Measurements from ENCODE around the gene SCIMP.
"Not testable (repeated sequence)": the region's sequence is repeated elsewhere in the genome, so short reads cannot be mapped to it uniquely, and the experiment has no call there.

The SCIMP gene

DNA sequence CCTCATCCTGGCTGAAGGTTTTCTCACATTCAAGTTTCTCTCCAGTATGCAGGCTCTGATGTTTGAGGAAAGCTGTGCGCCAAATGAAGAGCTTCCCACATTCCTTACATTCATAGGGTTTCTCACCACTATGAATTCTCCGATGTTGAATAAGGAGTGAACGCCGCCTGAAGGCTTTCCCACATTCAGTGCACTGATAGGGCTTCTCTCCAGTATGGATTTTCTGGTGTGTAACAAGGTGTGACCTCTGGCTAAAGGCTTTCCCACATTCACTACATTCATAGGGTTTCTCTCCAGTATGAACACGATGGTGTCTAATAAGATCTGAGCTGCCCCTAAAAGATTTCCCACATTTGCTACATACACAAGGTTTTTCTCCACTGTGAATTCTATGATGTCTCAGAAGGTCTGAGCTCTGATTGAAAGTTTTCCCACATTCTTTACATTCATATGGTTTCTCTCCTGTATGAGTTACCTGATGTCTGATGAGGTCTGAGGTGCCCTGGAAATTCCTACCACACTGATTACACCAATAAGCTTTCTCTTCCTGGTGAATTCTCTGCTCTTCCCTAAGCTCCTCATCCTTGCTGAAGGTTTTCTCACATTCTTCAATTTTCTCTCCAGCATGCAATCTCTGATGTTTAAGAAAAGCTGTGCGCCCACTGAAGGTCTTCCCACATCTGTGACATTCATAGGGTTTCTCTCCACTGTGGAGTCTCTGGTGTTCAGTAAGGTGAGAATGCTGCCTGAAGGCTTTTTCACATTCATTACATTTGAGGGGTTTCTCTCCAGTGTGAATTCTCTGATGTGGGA, 51.9 kb downstream of the SCIMP start:
- DNase-seq: no peak

DNA sequence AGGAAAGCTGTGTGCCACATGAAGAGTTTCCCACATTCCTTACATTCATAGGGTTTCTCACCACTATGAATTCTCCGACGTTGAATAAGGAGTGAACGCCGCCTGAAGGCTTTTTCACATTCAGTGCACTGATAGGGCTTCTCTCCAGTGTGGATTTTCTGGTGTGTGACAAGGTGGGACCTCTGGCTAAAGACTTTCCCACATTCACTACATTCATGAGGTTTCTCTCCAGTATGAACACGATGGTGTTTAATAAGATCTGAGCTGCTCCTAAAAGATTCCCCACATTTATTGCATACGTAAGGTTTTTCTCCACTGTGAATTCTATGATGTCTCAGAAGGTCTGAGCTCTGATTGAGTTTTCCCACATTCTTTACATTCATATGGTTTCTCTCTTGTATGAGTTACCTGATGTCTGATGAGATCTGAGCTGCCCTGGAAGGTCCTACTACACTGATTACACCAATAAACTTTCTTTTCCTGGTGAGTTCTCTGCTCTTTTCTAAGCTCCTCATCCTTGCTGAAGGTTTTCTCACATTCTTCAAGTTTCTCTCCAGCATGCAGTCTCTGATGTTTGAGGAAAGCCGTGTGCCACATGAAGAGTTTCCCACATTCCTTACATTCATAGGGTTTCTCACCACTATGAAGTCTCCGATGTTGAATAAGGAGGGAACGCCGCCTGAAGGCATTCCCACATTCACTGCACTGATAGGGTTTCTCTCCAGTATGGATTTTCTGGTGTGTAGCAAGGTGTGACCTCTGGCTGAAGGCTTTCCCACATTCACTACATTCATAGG, 53.0 kb downstream of the SCIMP start:
- DNase-seq: no peak

DNA sequence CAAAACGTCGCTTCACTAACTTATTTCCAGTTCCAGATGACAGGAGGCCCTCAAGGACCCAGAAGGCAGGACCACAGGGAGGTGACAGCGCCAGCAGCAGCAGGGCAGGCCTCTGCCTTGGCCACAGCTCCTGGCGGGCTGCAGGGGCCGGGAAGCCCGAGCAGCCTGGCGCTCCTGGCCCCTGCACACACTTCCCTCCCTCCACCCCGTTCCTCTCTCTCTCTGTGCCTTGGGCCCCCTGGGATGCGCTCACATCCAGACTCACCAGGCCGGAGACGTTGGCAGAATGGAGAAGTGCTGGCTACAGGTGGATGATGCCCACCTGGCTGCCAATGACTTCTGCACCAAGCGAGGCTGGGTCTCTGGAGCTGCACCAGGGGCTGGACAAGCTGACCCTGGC, 55.7 kb downstream of the SCIMP start:
- no peak for DNase-seq

DNA sequence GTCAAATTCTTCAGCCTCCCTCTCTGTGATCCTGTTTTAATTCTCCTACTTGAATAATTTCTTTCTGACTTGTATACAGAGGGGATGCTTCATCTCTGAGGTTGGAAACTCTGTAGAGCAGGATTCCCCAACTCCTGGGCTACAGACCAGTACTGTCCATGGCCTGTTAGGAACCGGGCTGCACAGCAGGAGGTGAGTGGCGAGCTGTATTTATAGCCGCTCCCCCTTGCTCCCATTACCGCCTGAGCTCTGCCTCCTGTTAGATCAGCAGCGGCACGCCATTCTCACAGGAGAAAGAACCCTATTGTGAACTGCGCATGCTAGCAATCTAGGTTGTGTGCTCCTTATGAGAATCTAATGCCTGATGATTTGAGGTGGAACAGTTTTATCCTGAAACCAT, 59.6 kb downstream of the SCIMP start:
- DNase-seq: not testable (repeated sequence)

DNA sequence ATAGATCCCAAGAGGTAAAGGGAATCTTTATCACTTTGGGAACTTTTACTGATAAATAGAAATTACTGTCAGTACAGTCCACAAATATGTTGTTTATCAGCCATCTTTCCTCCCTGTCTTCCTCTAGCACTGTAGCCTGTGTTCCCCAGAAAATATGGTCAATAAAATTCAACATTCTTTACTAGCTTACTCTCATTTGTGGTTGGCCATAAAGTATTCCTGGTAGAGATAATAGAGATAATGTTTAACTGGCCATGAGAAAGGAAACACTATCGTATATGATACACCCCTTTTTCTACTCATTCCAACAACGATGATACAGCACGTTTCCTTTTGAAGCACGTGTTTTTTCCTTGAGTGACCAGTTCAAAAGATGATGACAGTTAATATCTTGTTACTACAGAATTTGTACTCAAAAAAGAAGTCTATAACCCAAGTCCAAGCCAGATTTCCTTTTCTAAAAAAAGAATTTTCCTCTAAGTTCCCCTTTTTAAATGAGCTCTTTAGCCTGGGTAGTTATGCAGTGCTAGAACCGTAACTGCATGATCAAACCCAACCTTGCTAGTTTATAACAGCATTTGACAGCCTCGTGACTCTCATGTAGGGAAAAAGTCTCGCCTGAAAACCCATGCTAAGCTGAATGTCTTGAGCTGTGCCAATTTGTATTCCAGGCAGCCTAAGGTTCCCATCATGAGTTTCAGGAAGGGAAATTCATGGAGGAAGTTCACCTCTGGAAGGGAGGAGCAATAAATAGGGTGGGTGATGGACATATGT, 68.7 kb downstream of the SCIMP start:
- not testable (repeated sequence) for DNase-seq

DNA sequence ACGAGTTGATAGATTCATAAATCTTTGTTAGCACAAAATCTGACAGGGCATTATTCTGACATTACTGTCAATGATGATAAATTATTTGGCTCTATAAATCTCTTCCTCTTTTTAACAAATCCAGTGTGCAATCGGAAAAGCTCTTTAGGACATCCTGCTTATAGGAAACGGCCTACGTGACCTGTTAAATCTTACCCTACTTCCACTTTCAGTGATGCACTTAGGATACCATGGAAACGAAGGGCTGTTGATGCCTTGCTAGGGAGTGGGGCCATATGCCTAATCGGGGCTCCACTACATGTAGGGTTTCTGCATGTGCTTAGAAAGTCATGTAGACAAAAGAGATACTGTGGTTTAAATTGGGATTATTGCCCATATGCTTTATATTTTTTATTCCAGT, 70.2 kb downstream of the SCIMP start:
- no peak for DNase-seq

DNA sequence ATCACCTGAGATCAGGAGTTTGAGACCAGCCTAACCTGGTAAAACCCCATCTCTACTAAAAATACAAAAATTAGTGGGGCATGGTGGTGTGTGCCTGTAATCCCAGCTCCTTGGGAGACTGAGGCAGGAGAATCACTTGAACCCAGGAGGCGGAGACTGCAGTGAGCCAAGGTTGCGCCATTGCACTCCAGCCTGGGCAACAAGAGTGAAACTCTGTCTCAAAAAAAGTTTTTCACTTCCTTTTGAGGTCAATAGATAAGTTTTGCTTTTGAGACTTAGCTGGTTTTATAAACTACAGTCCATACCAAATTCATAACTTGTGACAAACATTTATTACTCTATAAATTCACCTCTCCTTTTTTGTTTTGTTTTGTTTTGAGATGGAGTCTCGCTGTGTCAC, 72.9 kb downstream of the SCIMP start:
- DNase-seq: not testable (repeated sequence)

DNA sequence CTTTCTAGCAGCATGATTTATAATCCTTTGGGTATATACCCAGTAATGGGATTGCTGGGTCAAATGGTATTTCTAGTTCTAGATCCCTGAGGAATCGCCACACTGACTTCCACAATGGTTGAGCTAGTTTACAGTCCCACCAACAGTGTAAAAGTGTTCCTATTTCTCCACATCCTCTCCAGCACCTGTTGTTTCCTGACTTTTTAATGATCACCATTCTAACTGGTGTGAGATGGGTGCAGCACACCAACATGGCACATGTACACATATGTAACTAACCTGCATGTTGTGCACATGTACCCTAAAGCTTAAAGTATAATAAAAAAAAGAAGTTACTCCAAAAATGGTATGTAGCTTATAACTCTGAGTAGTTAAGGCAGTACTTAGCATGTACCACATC, 74.0 kb downstream of the SCIMP start:
- DNase-seq: not testable (repeated sequence)

Measured in SIG-M5 (cell line).